GM23248 (cell line): Measurements from ENCODE around the gene DUSP7.

ENCODE experiments used
- EZH2 ChIP-seq: fragments of 200-600 bp; sonication (generic); IDR thresholded peaks from 2 replicates; pipeline ENCODE4 v1.6.1; 2018; ENCODE audit warnings: antibody characterized with exemption, mild to moderate bottlenecking; ENCODE audit not compliant: insufficient read depth, poor library complexity, severe bottlenecking
- EZH2phosphoT487 ChIP-seq: fragments of 200-600 bp; sonication (generic); IDR thresholded peaks from 2 replicates; pipeline ENCODE4 v1.6.1; 2018; ENCODE audit warnings: antibody characterized with exemption, moderate library complexity, mild to moderate bottlenecking, low read depth; ENCODE audit not compliant: insufficient read depth

DNA sequence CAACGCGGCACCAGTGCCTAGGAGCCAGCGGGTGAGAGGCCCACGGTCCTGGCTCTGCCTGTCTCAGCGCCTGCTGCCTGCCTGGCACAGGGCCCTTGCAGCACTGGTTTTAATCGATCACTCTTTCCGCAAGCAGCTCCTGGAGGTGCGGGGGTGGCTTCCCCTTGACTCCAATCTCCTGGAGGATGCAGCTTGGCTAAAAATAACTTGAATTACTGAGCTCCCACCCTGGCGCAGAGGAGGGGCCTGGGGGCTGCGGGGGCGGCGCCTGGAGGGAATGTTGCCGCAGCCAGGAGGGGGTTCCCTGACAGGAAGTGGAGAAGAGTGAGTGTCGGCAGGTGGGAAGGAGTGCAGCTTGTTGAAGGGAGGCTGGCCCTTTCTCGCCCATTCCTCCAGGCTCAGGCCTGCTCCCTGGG lies 50.8 kb downstream of the DUSP7 start:
- no peak for TF ChIP-seq EZH2
- no peak for TF ChIP-seq EZH2phosphoT487
